IPS-NIHi7 (cell line): ENCODE results near the gene DLGAP1.

ENCODE experiments used
- DNase-seq: peaks from one replicate; pipeline ENCODE4 v3.0.0; 2012; ENCODE audit warnings: mixed read lengths; ENCODE audit errors: extremely low spot score

The DLGAP1 gene

GRCh38 chr18:3821524-3821923 is 633.6 kb downstream of the DLGAP1 start:
- no peak for DNase-seq

GRCh38 chr18:3819961-3820360 is 635.1 kb downstream of the DLGAP1 start:
- DNase-seq, result no peak

DNA sequence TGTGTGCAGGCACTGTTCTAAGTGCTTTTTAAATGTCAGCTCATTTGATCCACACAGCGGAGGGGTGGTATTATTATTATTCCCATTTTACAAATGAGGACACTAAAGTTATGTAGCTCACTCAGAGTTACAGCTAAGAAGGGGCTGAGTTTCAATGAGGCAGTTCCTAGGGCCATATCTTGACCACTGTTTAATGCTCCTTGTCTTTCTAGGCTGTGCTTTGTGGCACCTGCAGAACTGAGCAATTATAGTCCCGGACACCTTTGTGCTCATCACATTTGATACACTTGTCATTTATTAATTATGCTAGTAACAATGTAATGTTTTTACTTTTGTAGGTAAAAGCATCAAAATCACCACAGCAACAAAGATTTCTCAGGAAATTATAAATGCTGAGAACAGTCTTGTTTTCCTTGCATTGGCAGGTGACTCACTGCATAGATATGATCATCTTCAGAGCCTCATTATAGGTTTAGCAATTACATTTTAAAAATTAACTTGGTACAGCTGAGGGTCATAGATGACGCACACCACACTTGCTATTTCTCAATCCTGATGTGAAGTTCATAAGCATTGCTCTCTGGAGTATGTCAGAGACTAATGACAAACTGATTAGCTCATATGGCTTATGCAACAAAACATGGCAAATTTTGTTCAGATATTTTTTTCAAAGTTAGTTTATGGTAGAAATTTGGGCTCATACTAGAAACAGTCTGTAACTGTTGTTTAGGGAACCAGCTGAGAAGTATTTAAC is 638.3 kb downstream of the DLGAP1 start:
- no peak for DNase-seq

DNA sequence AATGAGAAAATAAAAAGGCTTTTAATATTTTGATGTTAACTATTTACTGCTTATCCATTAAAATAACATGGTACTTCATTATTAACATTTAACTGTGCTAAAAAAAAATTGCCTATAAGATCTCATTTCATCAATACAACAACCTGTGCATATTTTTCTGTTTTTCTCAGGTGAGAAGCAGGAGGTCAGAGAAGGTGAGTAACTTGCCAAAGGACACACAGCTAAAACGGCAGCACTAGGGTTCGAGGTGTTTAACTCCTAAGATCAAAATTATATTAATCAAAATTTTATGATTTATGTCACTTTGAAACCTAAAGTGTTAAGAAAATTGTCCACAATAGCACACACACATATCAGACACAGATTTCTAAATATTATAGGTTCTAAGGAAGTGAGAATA is 639.1 kb downstream of the DLGAP1 start:
- no peak for DNase-seq

GRCh38 chr18:3814816-3815215 is 640.3 kb downstream of the DLGAP1 start:
- DNase-seq, result no peak

- DNase-seq, result no peak
These were observed 644.8 kb downstream of the DLGAP1 start for GRCh38 chr18:3810296-3810695.

DNA sequence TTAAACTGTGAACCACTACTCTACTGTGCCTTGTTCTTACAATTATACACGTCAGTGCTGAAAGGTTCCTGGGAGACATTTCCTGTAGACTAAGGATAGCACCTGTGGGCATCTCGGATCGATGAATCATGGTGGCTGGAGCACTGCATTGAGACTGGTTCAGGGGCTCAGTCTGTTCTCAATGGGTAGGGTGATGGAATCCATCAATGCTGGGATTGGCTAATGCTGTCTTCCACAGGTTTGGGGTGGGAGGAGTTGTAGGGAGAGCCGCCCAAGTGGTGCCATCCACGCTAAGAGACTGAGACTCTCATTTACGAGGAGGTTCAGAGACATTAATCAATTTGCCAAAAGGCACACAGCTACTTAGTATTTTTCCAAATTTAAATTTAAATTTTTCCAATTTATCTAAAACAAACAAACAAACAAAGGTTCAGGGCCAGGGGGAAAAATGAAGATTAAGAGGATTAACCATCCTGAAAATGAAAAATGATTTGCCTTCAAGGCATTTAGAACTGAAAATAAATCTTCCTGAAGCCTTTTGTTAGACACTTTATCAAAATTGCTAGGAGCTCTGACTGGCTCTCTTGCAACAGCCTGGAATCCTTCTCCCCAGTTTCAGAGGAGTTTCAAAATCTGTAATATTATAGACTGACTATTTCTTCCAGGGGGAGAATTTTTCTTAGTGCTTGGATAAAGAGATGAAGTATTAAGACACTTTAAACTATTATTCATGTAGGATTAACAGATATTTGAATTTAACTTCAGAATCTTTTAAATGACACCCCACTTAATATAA is 645.9 kb downstream of the DLGAP1 start:
- no peak for DNase-seq

GRCh38 chr18:3806656-3807055 is 648.5 kb downstream of the DLGAP1 start:
- no peak for DNase-seq

GRCh38 chr18:3804336-3804735 is 650.8 kb downstream of the DLGAP1 start:
- no peak for DNase-seq

- DNase-seq, result no peak
These were observed 651.8 kb downstream of the DLGAP1 start for GRCh38 chr18:3803350-3803749.

DNA sequence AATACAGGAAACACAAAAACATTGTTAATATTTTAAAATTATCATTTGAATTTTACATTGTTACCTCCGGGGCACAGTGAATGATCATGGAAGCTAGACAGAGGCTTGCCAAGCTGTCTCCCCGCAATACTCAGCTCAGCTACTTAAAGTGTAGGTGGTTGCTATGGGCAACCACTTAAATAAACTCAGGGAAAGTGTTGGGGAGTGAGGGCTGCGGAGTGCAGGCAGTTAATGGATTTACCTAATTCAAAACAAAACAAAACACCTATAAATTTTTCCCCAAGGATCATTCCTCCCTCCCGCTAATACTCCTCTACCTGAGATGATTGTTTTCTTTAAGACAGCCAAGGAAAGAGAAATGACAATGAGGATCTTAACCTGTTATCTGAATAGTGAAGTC is 655.6 kb downstream of the DLGAP1 start:
- peak; percentile 39 for DNase-seq

- no peak for DNase-seq
These were observed 657.1 kb downstream of the DLGAP1 start for GRCh38 chr18:3798032-3798431.

GRCh38 chr18:3796434-3796833 is 658.7 kb downstream of the DLGAP1 start:
- no peak for DNase-seq

GRCh38 chr18:3794537-3795348 is 660.4 kb downstream of the DLGAP1 start:
- peak; percentile 39 for DNase-seq

- DNase-seq, result no peak
These were observed 661.6 kb downstream of the DLGAP1 start for GRCh38 chr18:3793545-3793944.

- DNase-seq, result no peak
These were observed 662.0 kb downstream of the DLGAP1 start for GRCh38 chr18:3793111-3793510.

DNA sequence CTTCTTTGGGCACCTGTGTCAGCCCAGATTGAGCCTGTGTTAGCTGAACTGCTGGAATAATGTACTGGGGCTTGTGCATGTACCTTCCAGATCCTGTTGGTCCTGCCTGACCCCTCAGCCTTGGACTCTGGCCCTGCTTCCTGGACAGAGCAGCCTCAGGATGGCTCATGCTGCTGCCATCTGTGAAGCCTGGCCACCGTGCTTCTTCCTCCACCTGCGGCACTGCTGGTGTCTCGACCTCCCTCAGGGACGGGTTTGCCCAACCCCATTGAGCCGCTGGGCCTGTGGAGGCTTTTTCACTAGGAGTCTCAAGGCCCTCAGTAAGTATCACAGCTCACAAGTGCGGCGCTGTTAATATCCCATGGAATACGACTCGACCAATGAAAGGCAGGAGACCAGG is 662.4 kb downstream of the DLGAP1 start:
- DNase-seq, result no peak

- no peak for DNase-seq
These were observed 663.9 kb downstream of the DLGAP1 start for GRCh38 chr18:3791238-3791637.

DNA sequence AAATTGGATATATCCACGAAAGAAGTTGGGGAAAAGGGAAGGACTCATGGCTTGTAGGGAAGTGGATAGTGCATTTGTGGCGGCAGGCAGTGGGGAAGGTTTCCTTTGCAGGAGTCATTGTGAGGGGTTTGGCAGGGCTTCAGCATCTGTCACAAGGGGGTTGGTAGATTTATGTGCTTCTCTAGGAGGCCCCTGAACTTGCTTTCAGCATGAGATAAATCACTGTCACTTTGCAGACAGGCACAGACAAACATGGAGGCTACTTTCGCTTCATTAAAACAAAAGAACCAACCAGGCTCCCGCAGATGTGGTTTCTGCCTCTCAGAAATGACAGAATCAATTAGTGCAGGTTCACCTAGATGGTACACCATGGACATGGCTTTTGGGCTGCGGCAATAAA is 664.4 kb downstream of the DLGAP1 start:
- DNase-seq, result no peak

DNA sequence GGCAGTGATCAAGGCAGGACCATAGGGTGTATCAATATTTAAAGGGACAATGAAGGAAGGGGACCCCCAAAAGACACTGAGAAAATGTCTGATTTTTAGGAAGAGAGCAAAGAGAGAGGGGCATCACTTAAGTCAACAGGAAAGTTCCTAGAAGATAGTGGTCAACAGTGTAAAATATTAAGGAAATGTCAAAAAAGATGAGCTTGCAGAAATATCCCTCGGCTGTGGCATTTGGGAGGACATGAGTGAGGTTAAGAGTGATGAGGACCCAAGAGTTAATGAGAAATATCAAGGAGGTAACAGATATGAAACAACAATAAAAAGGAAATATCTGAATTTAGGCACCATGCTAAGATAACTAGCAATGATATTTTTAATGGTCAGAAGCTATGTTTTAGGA is 665.6 kb downstream of the DLGAP1 start:
- no peak for DNase-seq

GRCh38 chr18:3784949-3785348 is 670.2 kb downstream of the DLGAP1 start:
- no peak for DNase-seq

GRCh38 chr18:3782901-3783300 is 672.2 kb downstream of the DLGAP1 start:
- DNase-seq, result no peak
